ENCODE measurements around the gene GTF3C4.

The GTF3C4 gene

GRCh38 chr9:132732326-132733259 is 62.3 kb downstream of the GTF3C4 start:
- FAIRE-seq = no peak

GRCh38 chr9:132733260-132733815 is 63.1 kb downstream of the GTF3C4 start:
- no peak for FAIRE-seq

GRCh38 chr9:132739710-132740310 is 69.5 kb downstream of the GTF3C4 start:
- FAIRE-seq = no peak

- no peak for FAIRE-seq
Observed at GRCh38 chr9:132740526-132741309, 70.5 kb downstream of the GTF3C4 start.

- no peak for FAIRE-seq
Observed at GRCh38 chr9:132742821-132743311, 72.6 kb downstream of the GTF3C4 start.

GRCh38 chr9:132743931-132744479 is 73.7 kb downstream of the GTF3C4 start:
- no peak for FAIRE-seq
